NCI-H187 treated with DMSO at 0.1 percent for 48 hours (cell line): ENCODE results near the gene HDGFL1.

Source experiments
- DNase-seq: peaks from one replicate; lab custom pipeline; 2025; lab: John Stamatoyannopoulos, UW

Gene HDGFL1

DNA sequence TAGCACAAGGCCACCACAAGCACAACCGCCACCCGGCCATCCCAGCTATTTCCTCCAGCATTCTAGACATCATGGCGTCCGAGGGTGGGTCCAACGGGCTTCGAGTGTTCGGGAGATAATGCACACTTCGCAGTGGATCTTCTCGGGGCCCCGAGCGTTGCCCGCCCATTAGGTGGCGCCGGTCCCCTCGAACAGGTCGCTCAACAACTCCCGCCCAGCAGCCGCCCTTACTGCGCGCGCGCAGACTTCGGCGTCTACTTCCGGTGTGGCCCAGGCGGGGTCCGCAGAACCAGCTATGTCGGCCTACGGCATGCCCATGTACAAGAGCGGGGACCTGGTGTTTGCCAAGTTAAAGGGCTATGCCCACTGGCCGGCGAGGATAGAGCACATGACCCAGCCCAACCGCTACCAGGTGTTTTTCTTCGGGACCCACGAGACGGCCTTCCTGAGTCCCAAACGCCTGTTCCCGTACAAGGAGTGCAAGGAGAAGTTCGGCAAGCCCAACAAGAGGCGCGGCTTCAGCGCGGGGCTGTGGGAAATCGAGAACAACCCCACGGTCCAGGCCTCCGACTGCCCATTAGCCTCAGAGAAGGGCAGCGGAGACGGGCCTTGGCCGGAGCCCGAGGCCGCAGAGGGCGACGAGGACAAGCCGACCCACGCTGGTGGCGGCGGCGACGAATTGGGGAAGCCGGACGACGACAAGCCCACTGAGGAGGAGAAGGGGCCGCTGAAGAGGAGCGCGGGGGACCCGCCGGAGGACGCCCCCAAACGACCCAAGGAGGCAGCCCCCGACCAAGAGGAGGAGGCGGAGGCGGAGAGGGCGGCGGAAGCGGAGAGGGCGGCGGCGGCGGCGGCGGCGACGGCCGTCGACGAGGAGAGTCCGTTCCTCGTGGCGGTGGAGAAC, at the start of gene HDGFL1:
TSS of gene HDGFL1 (plus strand) at position 286 of the 904 bp plus-strand sequence. CDS start at position 296, 10 bp downstream.
- DNase-seq, result no peak

DNA sequence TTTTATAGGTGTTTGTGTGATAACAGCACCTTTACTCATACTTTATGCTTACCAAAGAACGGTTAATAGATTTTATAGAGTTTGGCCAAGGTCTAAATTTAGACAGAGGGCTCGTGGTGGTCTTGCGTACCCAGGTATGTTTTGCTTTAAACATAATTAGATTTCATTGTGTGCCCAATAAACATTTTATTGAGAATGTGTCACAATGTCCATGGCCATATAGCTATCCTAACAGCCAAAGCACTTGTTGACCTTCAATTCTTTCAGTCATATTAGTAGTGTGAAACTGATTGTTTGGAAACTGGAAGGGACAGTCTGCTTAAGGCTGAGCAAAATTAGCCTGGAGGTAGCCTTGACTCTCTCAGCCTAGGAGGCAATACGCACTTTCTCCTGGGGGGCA, 48.3 kb upstream of the HDGFL1 start:
- DNase-seq, result no peak

DNA sequence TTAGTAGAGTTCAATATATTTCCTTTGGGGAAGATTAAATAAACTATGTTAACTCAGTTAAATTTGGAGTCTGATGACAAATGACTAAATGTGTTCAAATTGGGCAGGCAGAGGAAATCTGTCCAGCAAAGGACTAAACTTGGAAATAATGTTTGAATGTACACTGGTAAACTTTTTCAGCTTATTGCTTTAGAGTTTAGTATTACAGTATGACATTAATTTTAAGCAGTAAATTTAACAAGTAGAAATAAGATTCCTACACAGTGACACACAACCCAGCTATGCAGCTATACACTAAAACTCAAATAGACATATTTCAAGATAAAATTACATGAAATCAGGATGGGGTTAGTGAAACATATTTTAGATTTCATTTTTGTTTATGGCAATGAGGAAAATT, 42.6 kb upstream of the HDGFL1 start:
- DNase-seq, result no peak

DNA sequence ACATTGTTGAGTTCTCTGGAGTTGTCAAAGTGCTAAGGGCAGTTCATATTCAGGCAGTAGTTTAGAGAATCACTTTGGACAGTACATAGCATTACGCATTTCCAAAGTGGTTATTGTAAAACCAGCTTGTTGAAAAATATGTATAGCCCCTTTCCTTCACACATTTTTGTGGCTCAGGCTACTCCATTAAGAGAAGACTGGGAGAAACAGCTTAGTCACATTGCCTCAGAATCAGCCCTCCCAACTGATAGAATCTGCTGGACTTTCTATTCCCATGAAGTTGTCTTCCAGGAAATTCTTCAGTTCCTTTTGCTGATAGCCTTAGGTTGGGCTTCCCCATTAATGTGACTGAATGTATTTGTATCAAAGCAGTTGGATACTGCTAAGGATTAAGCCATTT, 39.5 kb upstream of the HDGFL1 start:
- DNase-seq, result no peak

DNA sequence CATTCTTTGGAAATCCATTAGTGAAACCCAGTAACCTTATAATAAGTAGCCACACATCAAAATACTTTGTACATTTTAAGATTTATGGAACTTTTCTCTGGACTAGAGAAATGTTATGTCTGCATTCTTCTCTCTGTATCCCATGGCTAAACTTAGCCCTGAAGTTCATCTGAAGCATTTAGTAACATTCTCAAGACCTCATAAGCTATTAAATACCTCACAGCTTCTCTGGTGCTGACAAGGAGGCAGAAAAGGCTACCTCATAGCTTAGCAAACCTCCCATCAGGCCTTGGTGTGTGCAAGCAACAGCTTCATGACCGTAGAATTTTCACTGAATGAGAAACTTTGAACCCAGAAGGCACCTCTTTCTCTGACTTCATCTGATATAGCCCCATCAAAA, 38.9 kb upstream of the HDGFL1 start:
- DNase-seq, result no peak

DNA sequence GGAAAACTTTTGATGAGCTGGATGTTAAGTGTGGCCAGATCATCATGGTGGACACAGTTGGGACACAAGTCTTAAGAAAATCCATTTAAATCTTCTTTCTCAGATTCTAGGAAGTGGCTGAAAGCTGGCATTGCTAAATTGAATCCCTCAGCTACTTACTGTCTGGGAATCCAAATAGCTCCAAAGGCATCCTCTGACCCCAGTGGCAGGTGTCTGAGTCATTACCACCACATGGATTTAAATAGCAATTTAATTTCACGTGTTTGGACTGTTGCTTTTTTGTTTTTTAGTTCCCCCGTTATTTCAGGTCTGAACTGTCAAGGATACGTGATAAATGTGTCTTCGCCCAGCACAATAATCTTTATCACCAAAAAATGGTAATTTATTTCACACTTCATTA, 33.2 kb upstream of the HDGFL1 start:
- DNase-seq, result no peak

DNA sequence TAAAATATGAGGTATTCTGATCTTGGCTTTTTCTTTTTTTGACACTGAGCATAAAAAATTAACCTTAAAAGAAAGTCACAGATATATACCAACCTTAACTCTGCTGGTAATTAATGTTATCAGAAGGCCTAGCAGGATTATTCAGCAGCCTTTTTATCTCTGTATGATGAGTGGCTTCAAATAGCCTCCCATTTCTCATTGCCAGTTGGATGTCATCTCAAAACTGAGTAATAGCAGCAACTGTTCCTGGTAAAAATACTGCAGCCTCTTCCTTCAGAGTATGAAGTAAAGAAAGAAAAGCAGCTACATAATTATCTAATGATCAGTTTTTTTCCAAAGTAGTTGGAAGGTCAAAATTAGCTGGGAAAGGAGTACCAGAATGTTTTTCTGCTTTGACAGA, 24.9 kb upstream of the HDGFL1 start:
- no peak for DNase-seq

DNA sequence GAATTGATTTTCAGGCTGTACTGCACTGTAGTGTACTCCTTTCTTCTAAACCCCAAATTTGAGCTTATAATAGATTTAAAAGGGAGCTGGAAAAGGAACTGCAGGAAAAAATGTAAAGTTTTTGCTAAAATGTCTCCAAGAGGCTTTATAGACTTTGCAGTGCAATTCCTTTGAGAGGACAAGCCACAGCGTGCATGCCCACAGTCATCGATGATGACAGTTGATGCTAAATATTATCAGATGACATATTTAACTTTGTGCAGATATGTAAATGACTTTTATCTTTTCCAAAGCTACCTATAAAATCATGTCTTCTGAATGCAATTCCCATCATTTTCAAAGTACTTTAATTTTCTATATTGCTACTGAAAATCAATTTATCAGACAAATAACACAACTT, 24.3 kb upstream of the HDGFL1 start:
- DNase-seq, result no peak

DNA sequence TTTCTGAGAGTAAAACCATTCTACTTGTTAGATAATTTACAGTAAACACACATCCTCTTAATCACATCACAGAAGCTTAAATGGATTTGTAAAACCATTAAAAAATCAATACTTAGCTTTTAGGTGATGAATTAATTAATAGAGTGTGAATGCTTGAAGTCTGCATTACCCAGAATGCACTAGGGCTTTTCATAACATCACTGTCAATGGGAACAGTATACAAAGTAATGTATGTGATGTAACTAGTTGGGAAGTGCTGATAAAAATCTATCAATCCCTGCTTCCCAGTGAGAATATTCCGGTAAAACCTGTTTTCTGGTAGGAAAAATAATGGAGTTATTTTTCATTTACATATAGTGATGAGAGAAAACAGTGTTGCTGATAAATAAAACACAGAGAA, 23.1 kb upstream of the HDGFL1 start:
- no peak for DNase-seq

DNA sequence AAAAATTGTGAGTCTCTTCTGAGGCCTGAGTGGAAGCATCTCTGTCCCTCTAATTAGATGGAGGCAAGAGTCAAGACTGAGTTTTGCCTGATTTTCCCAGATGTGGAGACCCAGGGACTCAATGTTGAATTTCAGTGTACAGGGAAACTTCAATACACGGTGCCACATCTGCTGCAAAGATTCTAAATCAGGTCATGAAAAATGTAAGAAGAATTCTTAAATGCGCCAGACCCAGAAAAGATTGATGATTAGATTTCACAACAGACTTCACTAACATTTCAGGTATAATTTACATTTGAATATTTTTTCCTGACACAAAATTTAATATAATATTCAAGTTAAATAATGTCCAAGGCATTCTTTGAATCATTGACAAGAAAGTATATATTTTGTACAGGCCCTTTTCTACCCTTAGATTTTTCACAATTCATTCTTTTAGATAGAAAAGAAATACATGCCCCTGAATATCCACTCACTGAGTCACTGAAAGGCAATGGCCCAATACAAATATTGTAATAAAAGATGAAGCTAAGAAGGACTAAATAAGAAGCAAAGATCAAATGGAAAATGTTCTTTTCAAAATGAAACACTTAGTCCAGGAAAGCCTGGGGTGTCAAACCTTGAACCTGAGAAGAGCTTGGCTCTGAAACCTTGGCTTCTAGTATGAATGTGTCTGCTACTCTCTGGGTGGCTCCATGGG, 18.2 kb upstream of the HDGFL1 start:
- no peak for DNase-seq

DNA sequence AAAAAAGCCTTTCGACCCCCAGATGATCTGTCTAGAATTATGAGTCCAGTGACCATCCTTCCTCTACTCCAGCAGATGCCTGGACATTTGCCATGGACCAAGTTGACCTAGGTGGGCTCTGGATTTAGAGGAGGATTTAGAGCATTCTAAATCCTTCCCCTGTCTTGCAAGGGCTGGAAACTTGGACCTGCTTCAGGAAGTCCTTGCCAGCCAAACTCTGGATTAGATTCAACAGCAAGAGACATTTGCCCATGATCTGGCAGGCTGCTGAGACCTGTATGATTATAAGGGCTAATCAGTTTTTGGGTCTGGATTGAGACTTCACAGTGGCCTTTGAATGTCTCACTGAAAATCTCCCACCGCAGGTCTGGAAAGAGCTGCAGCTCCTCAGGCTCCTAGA, 13.1 kb upstream of the HDGFL1 start:
- no peak for DNase-seq

DNA sequence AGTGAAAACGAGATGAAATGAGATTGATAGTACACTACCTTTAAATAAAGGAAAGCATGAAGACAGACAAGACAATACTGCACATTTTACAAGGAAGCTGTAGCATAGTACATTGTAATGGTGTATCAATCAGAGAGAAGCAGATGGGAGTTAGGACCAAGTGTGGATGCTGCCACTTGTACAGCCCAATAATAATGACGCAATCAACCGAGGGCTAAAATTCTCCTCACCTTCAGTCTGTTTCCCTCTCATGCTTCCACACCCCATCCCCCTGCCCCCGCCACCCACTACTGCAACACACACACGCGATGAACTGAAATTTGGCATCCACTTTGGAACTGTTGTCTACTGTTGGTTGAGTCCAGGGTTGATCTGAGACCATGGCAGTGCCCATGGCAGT, 12.4 kb upstream of the HDGFL1 start:
- DNase-seq, result no peak

DNA sequence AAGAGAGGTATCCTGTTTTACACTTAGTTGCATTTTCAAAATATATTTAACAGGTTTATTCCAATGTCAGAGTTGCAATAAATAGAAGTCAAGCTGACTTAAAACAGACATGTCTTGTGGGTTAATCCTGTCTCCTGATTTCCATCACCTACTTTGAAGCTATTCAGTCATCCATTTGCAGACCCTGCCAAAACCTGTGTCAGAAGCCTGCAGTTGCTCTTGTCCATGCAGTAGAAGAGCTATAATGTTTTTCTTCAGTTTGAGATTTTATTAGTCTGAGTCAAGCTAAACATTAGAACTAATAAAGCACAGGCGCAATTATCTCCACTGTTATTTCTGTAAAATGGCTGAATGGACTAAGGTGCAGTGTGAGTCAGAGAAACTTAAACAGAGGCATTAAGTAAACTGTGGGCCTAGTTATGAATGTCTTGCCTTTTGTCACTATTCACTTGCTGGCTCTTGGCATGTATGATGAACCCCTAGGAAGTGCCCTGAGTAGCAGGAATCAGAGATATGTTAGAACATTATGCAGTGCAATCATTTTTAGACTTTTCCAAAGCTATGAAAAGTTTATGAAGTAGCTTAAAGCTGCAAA, 11.0 kb upstream of the HDGFL1 start:
- no peak for DNase-seq

DNA sequence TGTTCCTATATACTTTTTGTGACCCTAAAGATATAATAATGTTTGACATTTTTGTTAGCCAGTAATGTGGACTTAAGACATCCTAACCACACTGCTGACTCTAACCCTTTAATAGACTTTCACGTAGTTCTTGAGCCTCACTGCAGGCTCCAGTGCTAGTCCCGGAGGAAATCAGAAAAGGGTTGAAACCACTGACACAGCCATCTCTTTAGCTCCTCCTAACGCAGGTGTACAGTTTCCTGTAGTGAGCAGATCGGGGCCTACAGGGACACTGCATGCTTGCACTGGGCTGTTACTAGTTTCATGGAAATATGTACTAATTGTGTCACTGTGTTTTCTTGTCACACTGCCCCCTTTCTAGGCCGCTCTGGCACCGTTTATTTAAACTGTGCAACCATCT, 512 bp upstream of the HDGFL1 start:
- DNase-seq, result no peak

DNA sequence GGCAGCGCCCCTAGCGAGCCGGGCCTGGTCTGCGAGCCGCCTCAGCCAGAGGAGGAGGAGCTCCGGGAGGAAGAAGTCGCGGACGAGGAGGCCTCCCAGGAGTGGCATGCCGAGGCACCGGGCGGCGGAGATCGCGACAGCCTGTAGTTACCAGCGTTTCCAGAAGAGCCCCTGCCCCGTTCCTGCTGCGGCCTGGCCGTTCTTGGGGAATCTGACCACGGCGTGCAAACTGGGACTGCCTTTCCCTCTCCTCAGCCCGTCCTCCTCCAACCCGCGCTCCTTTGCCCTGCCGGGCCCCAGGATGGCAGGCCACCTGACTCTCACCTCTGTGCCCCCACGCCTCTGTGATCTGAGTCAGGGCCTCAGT, 802 bp downstream of the HDGFL1 start:
- DNase-seq, result no peak

DNA sequence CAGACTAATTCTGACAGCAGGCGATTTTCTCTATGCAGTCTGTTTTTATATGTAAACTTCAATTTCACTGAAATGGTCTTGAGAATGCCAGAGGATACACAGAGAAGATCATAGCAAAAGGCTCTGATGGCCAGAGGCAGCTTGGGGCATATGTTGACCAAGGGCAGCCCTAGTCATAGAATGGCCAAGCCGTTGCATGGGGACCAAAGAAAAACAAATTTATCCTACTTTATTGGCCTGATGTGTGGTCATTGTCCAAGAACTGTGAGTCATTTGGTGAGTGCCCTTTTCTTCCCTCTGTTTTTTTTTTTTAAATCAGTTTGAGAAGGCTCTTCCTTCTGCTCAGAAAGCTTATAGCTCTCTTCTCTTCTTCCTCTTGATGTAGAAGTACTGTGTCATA, 5.8 kb downstream of the HDGFL1 start:
- DNase-seq, result no peak

DNA sequence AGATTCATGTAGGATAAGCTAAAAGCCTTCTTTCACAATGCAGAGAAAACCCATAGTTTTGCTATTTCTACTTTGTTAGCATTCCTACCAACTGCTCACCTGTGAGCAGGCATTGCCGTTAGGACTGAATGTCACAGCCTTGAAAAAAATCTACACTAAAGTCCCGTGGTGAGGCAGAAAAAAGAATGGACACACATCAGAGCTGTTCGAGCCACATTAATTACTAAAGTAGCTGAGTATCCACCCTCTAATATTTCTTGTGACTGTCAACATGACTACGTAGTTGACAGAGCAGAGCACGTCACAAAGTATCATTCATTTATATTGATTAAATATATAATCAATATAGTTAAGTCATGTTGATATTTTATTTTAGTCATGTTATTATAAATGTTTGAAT, 10.1 kb downstream of the HDGFL1 start:
- DNase-seq, result no peak

DNA sequence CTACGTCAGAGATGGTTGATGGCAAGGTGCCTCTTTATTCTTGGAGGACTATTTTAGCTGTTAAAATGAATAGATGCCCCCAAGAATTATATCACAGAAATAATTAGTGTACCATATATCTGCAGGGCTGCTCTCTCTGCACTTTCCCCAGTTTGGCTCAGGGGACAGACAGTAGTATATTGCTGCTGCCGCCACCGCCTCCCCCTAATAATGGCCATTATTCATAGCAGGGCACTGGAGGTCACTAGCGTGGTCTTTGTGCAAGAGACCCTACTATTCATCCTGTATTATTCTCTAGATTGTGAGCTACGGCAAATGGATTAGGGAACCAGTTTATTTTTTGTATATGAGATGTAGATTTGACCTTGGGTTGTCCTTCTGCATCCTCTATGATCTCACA, 11.0 kb downstream of the HDGFL1 start:
- no peak for DNase-seq

DNA sequence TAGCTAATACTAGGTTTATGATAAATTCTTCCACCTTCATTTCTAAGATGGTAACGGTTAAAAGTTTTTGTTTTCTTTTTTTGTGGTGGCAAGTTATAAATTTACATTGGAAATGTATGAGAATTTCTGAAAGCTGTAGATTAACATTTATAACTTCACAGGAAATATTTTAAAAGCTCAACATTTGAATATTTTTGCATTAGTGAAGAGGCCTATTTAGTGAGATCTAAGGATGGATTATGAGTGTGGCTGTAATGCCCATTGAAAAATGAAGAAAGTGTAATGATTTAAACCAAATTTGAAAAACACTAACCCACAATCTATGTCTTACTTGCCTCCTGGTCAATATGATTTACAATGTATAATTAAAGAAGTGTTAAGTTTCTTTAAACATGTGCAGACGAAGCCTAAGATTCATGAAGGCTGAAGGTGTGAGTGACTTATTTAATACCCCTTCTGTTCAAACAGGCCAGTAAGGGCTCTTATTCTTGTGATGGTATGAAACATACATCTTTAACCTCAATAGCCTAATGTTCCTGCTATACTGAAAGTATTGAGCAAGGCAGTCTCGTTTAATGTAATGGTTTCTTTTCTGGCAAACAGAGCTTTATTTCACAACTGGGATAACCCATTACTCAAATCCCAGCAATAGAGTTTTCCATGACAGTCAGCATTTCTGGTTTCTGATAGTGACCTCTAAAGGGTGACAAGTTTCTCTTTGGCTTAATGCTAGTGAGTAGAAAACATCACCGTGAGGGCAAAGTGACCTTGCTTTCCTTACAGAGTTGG, 13.2 kb downstream of the HDGFL1 start:
- DNase-seq, result no peak

DNA sequence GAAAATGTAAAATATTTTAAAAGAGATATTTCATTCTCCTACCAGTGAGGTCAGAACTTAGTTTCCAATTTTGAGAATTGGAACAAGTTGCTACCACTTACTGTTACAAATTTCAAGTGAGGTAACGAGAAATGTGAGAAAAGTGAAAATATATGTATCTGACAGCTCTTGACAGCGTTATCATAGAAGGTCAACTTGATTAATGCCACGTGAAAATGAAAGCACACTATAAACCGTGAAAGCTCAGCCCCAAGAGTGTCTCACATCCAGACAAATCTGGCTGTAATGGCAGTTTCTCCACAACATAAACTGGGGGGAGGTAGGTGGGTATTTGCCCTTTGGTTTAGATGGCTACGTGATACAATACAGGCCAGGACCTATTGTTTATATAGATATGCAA, 13.9 kb downstream of the HDGFL1 start:
- DNase-seq, result no peak

DNA sequence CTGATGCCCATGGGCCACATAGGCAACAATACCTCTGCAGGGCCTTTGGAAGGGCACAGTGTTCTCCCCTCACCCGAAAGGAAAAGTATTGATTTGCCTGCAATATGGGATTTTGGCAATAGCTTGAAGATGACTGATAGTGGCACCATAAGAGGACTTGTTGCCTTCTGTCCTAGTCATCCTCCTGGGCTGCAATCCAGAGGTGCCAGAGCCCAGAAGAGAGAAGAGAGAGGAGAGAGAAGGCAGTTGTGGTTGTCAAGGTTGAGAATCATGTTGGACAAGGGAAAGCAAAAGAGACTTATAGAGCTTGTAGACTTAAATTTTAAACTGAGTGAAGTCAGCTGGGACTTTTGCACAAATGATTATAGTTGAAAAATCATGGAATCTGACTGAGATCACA, 14.6 kb downstream of the HDGFL1 start:
- no peak for DNase-seq

DNA sequence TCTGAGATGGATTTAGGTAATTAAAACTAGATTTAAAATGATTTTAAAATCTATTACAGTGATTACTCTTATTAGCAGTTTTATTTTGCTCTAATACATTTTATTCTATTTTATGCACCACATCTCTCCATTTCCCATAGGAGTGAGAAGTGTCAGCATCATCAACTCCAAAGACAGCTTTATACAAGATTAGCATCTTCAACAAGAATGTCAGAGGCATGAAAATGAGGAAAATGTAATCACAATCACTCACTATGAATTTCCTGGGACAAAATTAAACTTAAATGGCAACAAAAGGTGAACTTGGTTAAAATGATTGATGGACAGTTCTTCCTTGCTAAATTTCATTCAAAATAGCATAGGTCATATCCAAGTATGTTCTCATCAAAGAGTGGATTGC, 19.8 kb downstream of the HDGFL1 start:
- no peak for DNase-seq
